Measurements from ENCODE around the gene ATXN7L1.
A peak's percentile ranks its signal among the peaks of the same experiment; 100 is the strongest.

- no peak for TF ChIP-seq ATF3 (IDR thresholded peaks at IDR 0.05; ENCODE audit: insufficient read depth, low read depth, low read length)
- peak; percentile 90 to 97 (median 96) for TF ChIP-seq CTCF (IDR thresholded peaks at IDR 0.05; ENCODE audit: control extremely low read depth in 1 of 3, insufficient read depth in 1 of 3, low read depth in 1 of 3, low read length in 3 of 3)
- TF ChIP-seq POLR2A (IDR thresholded peaks at IDR 0.05; ENCODE audit: control extremely low read depth in 1 of 2, low read depth in 2 of 2, low read length in 2 of 2): no peak
- no peak for TF ChIP-seq TAF7 (optimal IDR thresholded peaks at IDR 0.05; ENCODE audit: borderline replicate concordance, low read depth, low read length)
- no peak for TF ChIP-seq JUND (IDR thresholded peaks at IDR 0.05; ENCODE audit: low read length)
- TF ChIP-seq KDM1A (IDR thresholded peaks at IDR 0.05; ENCODE audit: borderline replicate concordance, low read length): no peak
Measured at GRCh38 chr7:105652359-105652993, 223.9 kb downstream of the ATXN7L1 start.

Measured in H1 (cell line).